HG03432 (cell line): ENCODE data around the gene SFRP2.

Source experiments
- ATAC-seq: cut with Tn5 transposase; IDR thresholded peaks from one replicate; pipeline ENCODE4 v1.9.1; 2021; ENCODE audit warnings: mild to moderate bottlenecking, moderate library complexity; ENCODE audit not compliant: unreplicated experiment

The SFRP2 gene

DNA sequence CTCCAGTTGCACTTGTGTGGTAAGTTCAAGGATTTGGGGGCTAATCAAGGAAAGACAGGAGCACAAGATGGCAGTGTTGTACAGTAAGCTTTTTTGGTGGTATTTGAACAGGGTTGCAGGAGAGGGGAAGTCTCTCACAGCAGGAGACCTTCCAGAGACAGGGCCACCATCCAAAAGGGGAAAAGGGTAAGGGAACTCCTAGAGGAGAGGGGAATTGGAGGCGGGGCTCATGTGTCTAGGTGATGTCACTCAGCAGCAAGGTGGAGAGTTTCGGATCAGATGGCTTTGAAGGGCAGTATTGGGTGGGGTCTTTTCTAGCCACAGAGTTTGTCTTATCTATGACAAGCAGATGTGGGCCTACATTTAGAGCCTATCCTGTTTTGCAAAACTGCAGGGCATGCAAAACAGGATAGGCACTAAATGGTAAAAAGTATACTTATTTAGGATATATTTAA, 15.6 kb downstream of the SFRP2 start:
- ATAC-seq = no peak

DNA sequence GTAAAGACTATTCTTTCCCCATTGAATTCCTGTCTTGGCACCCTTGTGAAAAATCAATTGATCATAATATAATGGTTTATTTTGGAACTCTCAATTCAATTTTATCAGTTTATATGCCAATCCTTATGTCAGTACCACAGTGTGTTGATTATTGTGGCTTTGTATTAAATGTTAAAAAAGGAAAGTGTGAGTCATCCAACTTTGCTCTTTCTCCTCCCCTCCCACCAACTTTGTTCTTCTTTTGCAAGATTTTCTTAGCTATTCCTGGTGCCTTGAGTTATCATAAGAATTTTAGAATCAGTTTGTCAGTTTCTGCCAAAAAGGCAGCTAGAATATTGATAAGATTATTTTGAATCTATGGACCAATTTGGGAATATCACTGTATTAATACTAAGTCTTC, 17.8 kb downstream of the SFRP2 start:
- no peak for ATAC-seq

DNA sequence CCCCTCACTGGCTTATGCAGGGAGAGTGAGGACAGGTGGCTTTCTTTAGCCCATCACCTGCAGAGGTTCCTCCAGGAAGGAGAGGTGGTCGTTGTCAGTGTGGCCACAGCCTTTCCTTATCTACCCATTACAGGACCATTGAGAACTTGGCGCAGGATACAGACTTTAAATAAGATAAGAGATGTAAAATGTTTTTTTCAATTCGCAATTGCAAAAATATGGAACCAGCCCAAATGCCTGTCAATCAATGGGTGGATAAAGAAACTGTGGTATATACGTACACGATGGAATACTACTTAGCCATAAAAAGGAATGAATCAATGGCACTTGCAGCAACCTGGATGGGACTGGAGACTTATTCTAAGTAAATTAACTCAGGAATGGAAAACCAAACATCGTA, 22.1 kb downstream of the SFRP2 start:
- ATAC-seq = no peak

DNA sequence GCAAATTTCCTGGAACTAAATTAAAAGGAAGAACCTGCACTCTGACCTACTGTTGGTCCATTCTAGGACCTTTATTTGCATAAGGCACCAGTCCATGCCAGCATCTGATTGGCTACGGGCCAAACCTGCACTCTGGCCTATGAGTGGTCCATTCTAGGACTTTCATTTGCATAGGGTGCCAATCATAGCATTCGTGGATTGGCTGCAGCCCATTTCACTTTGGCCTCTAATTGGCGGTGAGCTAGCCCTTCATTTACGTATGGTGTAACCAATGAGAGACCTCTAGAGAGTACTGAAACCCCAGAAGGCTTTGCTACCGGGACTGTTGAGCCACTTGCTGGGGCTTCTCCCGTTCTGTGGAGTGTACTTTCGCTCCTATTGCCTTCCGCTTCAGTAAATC, 23.0 kb downstream of the SFRP2 start:
- ATAC-seq = no peak

DNA sequence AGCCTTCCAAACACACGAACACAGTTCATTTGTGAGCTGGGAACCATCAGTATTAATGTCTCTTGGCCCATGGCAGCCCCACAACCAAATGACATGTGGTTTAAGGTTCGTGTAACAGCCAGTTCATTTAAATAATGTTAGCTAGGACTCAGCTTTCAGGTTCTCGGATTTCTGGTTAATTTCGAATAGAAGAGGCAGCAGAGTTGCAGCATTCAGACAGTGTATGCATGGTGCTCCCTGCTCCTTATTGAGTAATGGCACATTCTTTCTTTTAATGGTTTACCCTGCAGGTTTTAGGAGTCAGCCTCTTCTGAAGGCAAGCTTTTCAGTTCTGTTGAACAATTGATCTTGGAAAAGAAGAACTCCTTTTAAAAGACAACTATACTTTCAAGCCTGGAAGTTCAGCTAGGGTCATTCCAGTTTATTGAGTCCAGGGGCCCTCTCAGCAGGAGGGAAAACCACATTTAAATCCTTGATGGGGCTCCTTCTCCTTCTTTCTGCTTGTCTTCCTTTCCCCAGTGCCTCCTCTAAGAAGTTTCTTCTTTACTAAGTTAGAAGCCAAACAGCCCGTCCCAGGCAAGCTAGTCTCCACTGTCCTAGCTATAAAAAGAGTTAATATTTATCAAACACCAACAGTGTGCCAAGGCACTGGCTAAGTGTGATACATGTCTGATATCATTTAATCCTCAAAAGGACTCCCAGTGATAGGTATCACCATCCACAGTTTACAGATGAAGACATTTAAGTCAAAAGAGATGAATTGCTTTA, 24.1 kb downstream of the SFRP2 start:
- no peak for ATAC-seq

DNA sequence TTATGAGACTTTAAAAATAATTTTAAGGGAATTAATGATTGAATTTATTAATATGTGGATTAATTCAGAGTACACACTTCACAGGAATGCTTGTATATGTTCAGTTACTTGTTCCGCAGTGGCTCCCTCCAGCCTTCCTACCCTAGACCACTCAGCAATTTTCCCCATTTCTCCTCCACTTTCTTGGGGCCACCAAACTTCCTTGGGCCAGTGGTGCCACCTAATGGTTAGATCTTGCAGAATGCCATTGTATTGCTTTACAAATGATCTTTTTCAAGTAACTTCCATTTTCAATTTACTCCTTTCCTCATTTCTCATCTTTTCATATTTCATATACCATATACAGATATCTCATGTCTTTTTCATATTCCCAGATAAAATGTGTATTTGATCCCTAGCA, 25.5 kb downstream of the SFRP2 start:
- ATAC-seq = no peak

DNA sequence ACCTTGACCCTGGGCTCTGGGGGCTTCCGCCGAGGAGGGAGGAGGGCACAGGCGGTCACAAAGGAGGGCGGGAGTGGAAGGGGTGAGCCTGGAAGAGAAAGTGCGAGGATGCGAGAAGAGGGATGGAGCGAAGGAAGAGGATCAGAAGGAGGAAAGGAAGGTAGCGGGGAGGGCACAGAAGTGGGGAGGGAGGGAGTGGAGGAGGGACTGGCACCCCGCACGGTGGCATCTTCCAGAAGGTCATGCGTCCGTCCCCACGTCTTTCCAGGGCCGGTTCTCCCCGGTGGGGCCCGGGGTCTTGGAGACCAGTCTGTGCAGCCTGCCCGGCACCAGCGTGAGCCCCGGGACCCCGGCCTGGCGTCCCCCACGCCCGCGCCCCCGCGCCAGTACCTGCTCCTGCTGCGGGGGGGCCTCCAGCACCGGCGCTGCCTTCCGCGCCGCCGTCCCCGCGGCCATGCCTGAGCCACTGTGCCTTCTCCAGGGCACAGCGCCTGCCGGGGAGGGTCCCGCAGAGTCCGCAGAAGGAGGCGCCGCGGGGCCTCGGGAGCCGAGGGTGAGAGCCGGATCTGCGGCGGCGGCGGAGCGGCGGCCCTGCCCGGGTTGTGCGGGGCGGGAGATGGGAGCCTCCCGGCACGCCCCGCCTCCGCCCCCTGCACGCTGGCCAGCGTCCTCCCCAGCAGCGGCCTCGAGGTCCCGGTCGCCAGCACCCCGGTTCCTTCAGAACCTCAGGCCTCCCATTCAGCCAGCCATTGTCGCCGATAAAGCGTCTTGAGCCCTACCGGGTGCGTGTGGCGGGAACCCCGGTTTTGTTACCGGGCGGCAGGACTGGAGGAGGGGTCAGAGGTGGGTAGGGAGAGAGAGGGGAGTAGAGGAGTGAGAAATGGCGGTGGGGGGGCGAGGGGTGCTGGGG, 29.2 kb downstream of the SFRP2 start, which contains the start of gene RNF175:
TSS of gene RNF175 (minus strand) at position 618 of the 910 bp plus-strand sequence. CDS start at position 456, 162 bp downstream.
- no peak for ATAC-seq

DNA sequence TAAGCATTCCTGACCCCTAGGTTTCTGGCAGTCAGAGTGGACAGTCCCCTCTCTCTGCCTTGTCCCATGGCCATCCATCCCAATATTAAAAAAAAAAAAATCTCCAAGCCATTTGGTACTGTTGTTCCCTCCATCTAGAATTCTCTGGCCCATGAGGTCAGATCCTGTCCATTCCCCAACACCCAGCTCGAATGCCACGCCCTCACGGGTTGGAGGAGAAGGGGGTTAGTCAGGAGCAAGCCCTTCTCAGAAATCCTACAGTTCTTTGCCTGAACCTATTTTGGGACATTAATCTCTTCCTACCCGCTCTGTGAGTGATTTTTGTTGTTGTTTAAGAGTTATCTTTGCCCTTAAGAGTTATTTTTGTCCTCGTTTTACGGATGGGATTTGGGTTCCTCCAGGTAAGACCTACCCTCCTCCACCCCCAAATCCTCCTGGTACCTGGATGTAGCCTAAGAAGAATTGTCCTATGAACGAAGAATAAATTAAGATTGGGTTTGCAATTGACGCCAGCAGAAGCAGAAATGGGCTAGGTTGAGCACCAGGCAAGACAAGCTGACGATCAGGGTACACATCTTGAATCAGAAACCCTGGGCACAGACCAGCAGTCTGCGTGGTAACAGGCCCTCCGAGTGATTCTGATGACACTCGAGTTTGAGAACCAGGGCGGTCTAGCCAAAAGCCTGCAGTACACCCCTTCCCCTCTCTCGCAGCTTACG, 30.0 kb downstream of the SFRP2 start:
- ATAC-seq = no peak

DNA sequence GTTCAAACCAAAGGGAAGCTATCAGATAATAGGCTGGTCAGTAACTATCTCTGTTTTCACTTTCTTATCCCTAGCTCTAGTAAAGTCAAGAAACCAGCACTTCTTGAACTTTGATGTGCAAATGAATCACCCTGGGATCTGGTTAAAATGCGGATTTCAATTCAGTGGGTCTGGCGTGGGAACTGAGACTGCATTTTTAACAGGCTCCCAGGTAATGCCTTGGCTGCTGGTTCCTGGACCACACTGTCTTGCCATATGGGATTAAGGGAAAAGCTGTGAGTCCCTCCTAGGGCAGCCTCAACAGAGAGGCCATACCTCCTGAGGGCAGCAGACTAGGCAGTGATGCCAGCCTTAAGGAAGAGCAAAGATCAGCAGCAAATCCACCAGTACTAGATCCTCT, 30.7 kb downstream of the SFRP2 start:
- ATAC-seq = no peak

DNA sequence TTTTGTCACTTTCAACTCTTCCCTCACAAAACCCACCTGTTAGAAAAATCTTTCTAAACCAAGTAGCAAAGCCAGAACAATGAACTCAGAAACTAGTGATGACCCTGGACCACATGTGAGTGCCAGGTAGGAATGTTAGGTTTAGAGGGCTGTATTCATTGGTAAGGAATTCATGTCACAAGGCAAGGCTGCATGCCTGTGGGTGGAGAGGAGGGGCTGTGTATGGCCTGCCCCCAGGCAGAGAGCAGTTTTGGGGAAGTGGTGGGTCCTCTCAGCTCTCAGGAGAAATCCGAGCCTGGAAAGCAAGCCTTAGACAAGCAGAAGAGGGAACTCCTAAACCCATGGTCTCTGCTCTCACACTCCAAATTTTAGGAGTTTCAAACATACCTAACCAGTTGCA, 31.5 kb downstream of the SFRP2 start:
- ATAC-seq = no peak

DNA sequence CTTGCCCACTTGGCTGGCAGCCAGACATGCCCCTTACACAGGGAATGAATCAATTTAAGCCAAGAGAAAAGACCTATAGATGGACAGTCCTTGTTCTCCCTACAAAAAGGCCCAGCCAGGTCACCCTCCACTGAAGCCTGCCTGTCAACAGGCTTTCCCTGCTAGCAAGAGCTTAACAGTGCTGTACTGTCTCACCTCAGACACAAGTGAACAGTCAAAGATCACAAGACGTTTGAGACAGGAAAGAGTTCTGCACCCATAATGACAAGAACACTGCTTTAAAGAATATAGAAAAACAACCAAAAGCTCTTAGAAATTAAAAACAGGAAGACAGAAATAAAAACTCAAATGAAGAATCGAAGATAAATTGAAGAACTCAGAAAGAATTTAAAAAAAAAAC, 33.7 kb downstream of the SFRP2 start:
- ATAC-seq = no peak

DNA sequence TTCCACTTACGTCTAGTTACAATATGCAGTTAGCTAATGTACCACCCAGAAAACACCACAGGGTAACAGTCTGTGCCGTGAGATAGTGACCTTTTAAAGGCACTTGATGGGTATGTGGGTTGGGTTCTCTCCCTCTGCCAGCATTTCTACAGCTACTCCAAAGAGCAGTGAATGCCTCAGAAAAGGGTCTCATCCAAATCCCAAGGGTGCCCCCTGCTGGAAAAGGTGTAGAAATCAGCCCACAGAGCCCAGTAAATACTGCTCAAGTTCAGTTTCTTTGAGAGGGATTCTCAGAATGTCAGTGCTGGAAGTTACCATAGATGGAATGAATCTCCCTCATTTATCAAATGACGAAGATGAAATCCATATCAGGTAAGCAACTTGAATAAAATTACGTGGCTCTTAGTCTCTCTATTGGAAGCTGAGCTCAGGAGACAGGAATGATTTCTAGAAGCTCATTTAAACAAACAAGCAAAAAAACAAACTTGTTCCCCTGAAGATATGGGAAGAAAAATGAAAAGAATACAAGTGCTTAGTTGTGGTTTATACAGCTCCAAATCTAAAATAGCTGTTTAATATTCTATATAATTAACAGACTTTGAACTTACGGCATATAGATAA, 38.6 kb downstream of the SFRP2 start:
- peak; percentile 94 for ATAC-seq

DNA sequence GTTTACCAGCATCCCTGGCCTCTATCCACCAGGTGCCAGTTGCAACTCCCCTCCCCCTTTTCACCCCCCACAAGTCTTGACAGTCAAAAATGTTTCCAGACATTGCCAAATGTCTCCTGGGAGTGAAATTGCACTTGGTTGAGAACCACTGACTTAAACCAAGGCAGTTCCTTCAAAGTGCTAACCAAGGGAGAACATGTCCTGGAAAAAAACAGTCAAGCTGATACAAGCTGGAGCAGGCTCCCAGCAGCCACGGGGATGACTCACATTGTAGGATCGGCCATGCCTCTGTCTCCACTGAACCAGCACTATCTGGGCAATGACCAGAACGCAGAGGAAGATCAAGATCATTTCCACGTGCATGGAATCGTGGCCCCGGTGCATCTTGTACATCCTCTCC, 40.5 kb downstream of the SFRP2 start:
- no peak for ATAC-seq

DNA sequence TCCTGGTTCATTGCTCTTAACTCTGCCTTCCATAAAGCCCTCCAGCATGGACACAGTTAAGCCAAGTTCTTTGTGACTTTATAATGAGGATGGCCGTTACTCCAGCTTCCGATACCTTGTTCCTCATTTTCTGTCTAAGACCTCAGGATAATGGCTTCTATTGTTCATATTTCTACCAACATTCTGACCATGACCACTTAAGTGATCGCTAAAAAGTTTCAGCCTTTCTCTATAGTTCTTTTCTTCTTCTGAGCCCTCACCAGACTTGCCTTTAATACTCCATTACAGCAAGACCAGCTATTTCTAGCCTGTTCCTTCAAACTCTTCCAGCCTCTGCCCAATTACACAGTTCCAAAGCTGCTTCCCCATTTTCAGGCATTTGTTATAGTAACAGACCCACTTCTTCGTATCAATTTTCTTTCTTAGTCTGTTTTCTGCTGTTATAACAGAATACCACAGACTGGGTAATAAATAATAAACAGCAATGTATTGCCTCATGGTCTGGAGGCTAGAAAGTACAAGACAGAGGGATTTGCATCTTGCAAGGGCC, 41.4 kb downstream of the SFRP2 start:
- ATAC-seq = no peak

DNA sequence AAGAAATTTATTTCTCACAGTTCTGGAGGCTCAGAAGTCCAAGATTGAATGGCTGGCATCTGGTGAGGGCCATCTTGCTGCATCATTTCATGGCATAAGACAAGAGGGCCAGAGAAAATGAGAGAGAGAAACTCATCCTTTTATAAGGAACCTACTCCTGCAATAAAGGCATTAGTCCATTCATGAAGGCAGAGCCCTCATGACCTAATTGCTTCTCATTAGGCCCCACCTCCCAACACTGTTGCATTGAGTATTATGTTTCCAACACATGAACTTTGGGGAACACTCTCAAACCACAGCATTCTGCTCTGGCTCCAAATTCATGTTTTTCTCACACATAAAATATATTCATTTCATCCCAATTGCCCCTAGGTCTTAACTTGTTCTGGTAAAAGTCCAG, 43.2 kb downstream of the SFRP2 start:
- ATAC-seq = no peak

DNA sequence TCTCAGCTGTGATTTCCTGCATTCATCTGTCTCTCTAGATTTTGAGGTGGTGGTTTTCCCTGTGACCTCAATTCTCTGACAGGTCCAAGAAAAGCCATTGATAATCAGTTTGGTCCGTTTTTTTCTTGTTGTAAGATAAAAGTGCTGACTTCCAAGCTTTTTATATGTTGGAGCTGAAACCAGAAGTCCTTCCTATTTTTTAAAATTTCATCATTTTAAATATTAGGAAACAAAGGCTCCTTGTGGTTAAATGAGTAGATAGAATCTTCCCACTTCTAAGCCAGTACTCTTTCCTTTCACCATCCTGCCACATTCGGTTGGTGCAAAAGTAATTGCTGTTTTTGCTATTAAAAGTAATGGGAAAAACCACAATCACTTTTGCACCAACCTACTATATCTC, 47.3 kb downstream of the SFRP2 start:
- ATAC-seq = no peak

DNA sequence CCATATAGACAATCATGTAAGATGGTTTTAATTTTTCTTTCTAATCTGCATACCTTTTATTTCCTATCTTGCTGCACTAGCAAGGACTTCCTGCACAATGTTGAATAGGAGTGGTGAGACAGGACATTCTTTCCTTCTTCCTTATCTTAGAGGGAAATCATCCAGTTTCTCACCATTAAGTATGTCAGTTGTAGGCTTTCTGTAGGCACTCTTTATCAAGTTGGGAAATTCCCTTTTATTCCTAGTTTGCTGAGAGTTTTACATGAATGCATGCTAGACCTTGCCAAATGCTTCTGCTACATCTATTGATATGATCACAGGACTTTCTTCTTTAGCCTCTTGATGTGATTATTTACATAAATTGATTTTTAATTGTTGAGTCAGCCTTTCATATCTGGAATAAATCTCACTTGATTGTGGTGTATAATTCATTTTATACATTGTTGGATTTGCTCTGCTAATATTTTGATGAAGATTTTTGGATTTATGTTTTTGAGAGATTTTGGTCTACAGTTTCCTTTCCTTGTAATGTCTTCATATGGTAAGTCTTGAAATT, 52.9 kb downstream of the SFRP2 start:
- no peak for ATAC-seq

DNA sequence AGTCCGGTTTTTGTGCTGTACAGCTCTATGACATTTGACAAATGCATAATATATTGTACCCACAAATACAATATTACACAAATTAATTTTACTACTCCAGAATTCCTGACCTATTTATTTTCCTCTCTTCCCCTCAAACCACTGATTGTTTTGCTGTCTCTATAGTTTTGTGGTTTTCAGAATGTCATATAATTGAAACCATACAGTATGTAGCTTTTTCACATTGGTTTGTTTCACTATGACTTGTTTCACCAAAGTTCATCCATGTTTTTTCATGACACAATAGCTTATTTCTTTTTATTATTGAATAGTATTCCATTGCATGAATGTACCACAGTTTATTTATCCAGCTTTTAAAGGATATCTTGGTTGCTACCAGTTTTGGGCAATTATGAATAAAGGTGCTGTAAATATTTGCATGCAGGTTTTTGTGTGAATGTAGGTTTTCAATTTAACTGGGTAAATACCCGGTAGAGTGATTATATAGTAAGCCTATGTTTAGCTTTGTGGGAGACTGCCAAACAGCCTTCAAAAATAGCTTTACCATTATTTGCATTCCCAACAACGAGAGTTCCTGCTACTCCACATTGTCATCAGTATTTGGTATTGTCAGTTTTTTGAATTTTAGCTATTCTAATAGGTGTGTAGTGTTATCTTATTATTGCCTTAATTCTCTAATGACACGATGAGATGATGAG, 55.0 kb downstream of the SFRP2 start:
- peak; percentile 67 for ATAC-seq

DNA sequence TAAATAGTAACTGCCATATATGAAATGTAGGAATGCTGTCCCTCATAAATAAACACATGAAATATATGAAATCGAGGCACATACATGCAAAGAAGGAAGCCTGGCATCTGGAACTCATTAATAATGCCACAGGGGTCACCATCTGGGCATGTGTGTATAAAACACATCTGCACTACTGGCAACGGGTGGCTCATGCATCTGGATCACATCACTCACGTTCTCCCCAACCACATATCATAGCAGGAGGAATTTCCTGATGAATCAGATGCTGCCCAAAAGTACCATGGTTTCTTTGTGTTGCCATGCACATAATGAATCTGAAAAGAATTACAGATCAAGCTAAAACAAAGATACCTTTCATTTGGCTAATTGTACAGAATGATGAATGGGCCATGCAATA, 57.6 kb downstream of the SFRP2 start:
- no peak for ATAC-seq
